Measurements from ENCODE around the gene METAP2. TPM values are rescaled to one million over a fixed set of nuclear protein-coding genes. Genes with fewer than 3 reads are reported as not detected.

METAP2 gene
- total RNA-seq, 1 experiment from 2014 or later: 112 TPM

GRCh38 chr12:95499772-95500171 is 25.8 kb downstream of the METAP2 start:
- CTCF ChIA-PET: no interaction called here
- peaks cover 73% of the 10 kb centered on the region for H3K36me3 Mint-ChIP-seq
- POLR2A ChIA-PET: no interaction called here
- ATAC-seq (no peak), DNase-seq (ENCODE audit: low spot score) (no peak)
- H3K9me3 Mint-ChIP-seq: 0 out of 2 replicates have a peak, but pooled peaks cover 4% of the 10 kb centered on the region
- no peak for TF ChIP-seq ELF4 (CRISPR knock-in tag; IDR thresholded peaks at IDR 0.05; ENCODE audit: low read depth)
- no peak for TF ChIP-seq NFE2L1 (CRISPR knock-in tag; IDR thresholded peaks at IDR 0.05)
- no peaks in the 10 kb centered on the region for H3K27me3 Mint-ChIP-seq (ENCODE audit: low read depth)
- H3K4me1 Mint-ChIP-seq: peaks cover 6% of the 10 kb centered on the region
- no peak overlapping the region for H3K27ac Mint-ChIP-seq
- no peak overlapping the region for H3K4me3 Mint-ChIP-seq

- no peak for ATAC-seq
- CTCF ChIA-PET: no interaction called here
- H3K4me3 Mint-ChIP-seq: no peak overlapping the region
- DNase-seq (ENCODE audit: low spot score): no peak
- TF ChIP-seq USF2 (CRISPR knock-in tag; IDR thresholded peaks at IDR 0.05) (no peak), ZNF532 (CRISPR knock-in tag; IDR thresholded peaks at IDR 0.05; ENCODE audit: borderline replicate concordance) (no peak), NFYB (CRISPR knock-in tag; conservative IDR thresholded peaks at IDR 0.05; ENCODE audit: low read depth) (no peak), EMX1 (CRISPR knock-in tag; IDR thresholded peaks at IDR 0.05) (no peak)
- 0 out of 2 replicates have a peak overlapping the region, but pooled peaks have one; percentile 57 for H3K27ac Mint-ChIP-seq
- H3K27me3 Mint-ChIP-seq (ENCODE audit: low read depth): no peaks in the 10 kb centered on the region
- POLR2A ChIA-PET: no interaction called here
- H3K36me3 Mint-ChIP-seq: peaks cover 60% of the 10 kb centered on the region
- H3K9me3 Mint-ChIP-seq: no peaks in the 10 kb centered on the region
- peaks cover 11% of the 10 kb centered on the region for H3K4me1 Mint-ChIP-seq
Observed at GRCh38 chr12:95504140-95504539, 30.2 kb downstream of the METAP2 start.

- Mint-ChIP-seq H3K4me1 (peaks cover 11% of the 10 kb centered on the region), H3K9me3 (no peaks in the 10 kb centered on the region), H3K27me3 (ENCODE audit: low read depth) (no peaks in the 10 kb centered on the region), H3K36me3 (peaks cover 58% of the 10 kb centered on the region), H3K4me3 (no peak overlapping the region), H3K27ac (peak overlapping the region; percentile 56)
- ChIA-PET CTCF (no interaction called here), POLR2A (no interaction called here)
- ATAC-seq (no peak), DNase-seq (ENCODE audit: low spot score) (no peak)
- TF ChIP-seq ZNF138 (CRISPR knock-in tag; conservative IDR thresholded peaks at IDR 0.05): no peak
- TF ChIP-seq ERG (CRISPR knock-in tag; IDR thresholded peaks at IDR 0.05): no peak
- no peak for TF ChIP-seq ATF6 (CRISPR knock-in tag; IDR thresholded peaks at IDR 0.05)
- TF ChIP-seq ZNF512 (CRISPR knock-in tag; IDR thresholded peaks at IDR 0.05; ENCODE audit: borderline replicate concordance): no peak
- no peak for TF ChIP-seq TCF7 (CRISPR knock-in tag; IDR thresholded peaks at IDR 0.05; ENCODE audit: low read depth)
- no peak for TF ChIP-seq ZBTB21 (CRISPR knock-in tag; IDR thresholded peaks at IDR 0.05; ENCODE audit: borderline replicate concordance)
- no peak for TF ChIP-seq MLX (CRISPR knock-in tag; IDR thresholded peaks at IDR 0.05)
- TF ChIP-seq AR (CRISPR knock-in tag; IDR thresholded peaks at IDR 0.05): no peak
- no peak for TF ChIP-seq JUN (CRISPR knock-in tag; IDR thresholded peaks at IDR 0.05)
- TF ChIP-seq ZMAT4 (CRISPR knock-in tag; IDR thresholded peaks at IDR 0.05): no peak
- TF ChIP-seq ZNF219 (CRISPR knock-in tag; IDR thresholded peaks at IDR 0.05; ENCODE audit: borderline replicate concordance): no peak
Observed at GRCh38 chr12:95505039-95505438, 31.1 kb downstream of the METAP2 start.

Measured in WTC11 (cell line).